NCI-H1105 (cell line): ENCODE data around the gene MSI1.
A peak's percentile ranks its signal among the peaks of the same experiment; 100 is the strongest.

Experiments
- DNase-seq: peaks from one replicate; lab custom pipeline; 2025; lab: John Stamatoyannopoulos, UW

The MSI1 gene

DNA sequence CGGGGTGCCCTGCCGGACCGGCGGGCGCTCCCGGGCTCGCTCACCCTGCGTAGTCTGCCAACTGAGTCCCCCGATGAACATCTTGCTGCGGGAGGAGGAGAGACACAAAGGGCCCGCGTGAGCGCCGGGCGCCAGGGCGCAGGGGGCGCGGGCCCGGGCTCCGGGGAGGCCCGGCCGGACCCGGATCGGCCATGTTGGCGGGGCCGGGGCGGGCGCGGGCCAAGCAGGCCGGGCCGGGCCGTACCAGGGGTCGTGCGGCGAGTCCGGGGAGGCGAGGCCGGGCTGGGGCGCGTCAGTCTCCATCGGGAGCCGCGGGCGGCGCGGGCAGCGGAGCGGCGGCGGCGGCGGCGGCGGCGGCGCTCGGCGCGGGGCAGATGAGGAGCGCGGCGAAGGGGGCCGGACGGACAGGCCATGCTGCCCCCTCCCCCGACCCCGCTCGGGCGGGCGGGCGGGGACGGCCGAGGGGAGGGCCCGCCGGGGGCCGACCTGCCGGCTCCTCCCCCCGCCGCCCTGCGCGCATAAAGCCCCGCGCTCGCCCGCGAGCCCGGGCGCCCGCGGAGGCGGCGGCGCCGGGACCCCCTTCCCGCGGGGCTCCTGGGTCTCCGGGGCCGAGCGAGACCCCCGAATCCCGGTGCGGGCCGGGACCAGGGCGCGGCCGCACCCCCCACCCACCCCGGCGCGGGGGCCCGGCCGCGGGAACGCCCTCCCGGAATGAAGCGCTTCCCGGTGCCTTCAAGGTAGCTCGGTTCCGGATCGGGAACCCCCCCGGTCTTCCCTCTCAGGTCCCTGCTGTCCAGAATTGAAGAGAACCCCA, at the start of gene MSI1:
Gene MSI1, minus strand, starts transcription at position 376 of the 814 bp plus-strand sequence. Its CDS starts 73 bp downstream, at position 303.
- DNase-seq: peak; percentile 3

DNA sequence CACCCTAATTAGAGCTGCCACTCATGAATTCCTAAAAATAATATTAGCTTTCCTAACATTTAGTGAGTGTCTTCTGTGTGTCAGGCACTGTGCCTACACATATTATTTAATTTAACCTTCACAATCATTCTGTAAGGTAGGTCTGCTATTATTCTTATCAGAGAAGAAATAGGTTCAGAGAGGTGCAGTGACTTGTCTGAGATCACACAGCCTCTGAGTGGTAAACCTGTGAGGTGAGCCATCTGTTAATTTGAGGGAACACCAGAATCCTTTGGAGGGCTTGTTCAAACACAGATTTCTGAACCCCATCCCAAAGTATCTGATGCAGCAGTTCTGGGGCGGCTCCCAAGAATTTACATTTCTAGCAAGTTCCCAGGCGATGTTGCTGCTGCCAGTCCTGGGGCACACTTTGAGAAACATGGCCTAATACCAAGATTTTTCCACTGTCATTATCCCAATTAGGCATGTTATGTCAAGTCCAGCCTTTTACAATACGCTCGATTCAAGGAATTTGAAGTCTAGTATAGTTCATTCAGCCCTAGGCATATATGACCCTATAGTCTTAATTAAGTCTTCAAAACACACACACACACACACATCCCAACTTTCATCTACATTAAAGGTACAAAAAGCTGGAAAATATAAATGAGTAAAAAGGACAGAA, 49.1 kb upstream of the MSI1 start:
- no peak for DNase-seq

DNA sequence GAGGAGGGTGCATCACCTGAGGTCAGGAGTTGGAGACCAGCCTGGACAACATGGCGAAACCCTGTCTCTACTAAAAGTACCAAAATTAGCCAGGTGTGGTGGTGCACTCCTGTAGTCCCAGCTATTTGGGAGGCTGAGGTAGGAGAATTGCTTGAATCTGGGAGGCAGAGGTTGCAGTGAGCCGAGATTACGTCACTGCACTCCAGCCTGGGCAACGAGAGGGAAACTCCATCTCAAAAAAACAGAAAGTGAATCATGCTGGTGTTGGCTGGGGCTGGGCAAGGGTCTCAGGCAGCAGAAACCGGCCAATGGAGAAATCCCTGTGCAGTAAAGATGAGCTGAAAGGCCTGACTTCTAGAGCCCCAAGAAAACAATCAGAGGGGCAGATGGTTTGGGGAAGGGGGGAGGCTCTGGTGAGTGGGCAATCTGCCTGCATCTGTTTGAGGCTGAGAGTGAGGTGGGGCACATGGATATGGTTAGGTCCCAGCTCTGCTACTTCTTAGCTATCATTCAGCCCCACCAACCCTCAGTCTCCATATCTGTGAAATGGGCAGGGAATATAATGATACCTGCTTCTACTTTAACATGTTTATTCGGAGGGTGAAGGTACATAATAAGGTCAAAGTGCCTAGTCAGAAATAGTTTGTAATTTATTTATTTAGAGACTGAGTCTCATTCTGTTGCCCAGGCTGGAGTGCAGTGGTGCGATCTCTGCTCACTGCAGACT, 47.7 kb upstream of the MSI1 start:
- DNase-seq: no peak

DNA sequence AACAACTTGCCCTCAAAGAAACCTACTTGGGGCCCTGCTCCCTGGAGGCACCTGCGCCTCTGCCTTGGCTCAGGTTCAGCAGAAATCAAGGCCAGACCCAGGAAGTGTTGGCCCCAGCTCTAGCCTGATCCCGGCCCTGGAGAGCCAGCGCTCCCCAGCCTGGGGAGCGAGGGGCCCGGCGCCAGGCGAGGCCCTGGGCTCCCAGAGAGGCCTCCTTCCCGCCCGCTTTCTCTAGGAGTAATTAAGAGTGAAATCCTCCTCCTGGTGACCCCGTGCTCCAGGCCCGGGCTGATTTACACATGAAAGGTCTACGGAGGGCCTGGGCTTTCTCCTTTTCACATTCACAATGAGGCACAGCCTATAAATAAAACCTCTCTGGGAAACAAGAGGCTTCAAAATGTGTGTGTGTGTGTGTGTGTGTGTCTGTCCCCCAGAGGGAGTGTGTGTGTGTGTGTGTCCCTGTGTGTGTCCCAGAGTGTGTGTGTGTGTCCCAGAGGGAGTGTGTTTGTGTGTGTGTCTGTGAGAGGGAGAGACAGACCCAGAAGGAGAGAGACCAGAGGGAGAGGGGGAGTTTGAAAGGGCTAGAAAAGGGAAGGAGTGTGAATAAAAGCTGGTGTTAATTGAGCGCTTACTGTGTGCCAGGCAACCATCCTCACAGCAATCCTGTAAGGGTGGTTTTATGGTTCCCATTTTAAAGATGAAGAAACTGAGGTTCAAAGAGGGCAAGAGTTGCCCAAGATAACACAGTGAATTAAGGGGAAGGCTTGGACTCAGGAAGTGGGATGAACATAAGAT, 45.1 kb upstream of the MSI1 start:
- no peak for DNase-seq

DNA sequence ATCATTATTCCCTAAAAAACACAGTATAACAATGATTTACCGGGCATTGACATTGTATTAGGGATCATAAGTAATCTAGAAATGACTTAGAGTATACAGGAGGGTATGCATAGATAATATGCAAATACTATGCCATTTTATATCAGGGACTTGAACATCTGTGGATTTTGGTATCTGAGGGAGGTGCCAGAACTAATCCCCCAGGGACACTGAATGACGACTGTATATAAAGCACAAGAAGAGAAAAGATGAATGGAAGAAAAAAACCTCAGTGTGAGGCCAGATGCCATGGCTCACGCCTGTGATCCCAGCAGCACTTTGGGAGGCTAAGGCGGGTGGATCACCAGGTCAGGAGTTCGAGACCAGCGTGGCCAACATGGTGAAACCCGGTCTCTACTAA, 43.5 kb upstream of the MSI1 start:
- no peak for DNase-seq

DNA sequence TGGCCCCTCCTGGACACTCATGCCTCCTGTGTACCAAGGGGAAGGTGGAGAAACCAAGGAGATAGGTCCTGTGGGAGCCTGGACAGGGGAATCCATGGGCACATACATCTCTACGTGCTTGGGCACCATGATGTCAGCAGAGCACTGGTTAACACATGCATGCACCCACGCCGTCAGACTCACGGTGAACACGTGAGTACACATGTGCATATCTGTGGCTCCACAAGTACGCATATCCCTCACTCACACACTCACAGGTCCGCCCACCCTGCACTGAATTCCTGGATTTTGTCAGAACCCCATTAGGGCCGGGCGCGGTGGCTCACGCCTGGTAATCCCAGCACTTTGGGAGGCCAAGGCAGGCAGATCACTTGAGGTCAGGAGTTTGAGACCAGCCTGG, 39.8 kb upstream of the MSI1 start:
- no peak for DNase-seq

DNA sequence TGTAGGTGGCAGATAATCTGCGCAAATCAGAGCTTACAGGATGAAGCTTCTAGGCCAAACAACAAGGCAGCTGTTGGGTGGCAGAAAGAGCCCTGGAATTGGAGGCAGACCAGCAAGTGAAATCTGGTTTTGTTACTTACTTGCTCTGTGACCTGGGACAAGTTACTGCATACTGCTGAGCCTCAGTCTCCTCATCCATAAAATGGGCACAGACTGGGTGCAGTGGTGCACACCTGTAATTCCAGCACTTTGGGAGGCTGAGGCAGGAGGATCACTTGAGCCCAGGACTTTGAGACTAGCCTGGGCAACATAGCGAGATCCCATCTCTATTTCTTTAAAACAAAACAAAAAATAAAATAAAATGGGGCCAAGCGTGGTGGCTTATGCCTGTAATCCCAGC, 37.6 kb upstream of the MSI1 start:
- no peak for DNase-seq

DNA sequence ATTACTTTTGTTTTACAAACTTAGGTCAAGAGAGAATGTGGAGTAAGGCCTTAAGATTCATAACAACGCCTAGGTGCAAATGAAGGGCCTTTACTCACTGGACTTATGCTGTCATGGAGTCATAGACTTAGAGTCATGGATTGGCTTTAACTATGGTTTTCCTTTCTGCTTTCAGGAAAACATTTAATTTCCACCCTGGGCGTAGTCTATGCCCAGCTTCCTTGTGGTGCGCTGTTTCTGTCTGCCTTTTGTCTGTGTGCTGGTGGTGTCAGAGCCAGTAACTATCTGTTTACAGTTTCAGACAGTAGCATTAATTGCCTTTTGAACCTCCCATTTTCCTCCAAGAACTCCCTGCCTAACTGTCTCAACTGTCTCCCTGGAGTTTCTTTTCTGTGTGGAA, 37.1 kb upstream of the MSI1 start:
- DNase-seq: no peak

DNA sequence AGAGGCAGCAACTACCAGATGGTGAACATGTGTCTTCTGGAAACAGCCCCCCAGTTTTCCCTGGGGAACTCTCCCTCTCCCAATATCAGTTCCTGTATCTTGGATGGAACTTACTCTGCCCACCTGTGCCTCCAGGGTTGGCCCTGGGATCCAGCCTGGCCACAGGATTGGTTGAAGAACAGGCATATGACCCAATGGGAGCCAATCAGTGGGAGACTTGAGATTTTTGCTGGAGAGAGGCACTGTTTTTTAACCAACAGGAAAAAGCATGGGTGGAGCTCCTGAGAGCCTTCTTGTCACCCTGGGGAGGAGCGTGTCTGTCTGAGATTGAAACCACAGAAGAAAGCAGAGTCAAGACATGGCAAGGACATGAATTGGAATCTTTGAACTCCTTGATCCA, 35.3 kb upstream of the MSI1 start:
- DNase-seq: no peak

DNA sequence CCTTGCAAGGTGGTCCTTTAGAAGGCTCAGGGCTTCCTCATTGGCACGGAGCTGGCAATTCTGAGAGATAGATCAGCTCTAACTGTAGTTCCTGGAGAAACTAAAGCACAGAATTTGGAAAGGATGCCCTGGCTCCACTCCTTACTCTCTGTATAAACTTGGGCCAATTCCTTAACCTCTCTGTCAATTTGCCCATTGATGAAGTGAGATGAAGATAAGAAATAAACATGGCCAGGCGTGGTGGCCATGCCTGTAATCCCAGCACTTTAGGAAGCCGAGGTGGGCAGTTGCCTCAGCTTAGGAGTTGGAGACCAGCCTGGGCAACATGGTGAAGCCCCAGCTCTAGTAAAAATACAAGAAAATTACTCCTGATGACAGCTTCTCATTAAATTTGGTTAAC, 34.9 kb upstream of the MSI1 start:
- no peak for DNase-seq

DNA sequence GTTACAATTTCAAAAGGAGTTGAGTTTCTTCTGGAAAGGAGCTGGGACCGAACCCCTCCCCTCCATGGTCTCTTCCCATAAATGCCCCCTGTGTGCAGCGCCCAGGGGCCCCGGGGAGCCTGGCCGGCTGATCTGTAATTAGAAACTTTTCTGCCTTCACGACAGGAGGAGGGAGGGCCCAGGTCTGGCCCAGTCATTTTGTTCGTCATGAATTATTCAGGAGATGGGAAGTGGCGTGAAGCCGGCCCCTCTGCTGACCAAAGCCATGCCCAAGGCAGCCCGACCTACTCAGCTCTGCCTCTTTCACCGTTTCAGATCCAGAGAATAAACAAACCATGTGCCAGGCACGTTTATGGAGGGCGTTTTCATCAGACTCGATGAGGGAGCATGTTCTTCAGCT, 33.3 kb upstream of the MSI1 start:
- DNase-seq: no peak

DNA sequence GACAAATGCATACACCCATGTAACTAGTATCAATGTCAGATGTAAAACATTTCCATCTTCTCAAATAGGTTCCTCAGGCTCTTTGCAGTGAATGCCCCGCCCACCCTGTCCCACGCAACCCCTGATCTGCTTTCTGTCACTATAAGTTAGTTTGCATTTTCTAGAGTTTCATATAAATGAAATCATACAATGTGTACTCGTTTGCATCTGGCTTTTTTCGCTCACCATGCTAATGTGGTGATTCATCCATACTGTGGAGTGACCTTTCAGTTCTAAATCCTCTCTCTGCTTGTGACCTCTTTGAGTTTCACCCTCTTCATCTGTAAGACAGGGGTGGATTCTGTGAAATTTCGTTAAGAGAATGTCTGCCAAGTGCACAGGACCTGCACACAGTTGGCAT, 30.6 kb upstream of the MSI1 start:
- no peak for DNase-seq

DNA sequence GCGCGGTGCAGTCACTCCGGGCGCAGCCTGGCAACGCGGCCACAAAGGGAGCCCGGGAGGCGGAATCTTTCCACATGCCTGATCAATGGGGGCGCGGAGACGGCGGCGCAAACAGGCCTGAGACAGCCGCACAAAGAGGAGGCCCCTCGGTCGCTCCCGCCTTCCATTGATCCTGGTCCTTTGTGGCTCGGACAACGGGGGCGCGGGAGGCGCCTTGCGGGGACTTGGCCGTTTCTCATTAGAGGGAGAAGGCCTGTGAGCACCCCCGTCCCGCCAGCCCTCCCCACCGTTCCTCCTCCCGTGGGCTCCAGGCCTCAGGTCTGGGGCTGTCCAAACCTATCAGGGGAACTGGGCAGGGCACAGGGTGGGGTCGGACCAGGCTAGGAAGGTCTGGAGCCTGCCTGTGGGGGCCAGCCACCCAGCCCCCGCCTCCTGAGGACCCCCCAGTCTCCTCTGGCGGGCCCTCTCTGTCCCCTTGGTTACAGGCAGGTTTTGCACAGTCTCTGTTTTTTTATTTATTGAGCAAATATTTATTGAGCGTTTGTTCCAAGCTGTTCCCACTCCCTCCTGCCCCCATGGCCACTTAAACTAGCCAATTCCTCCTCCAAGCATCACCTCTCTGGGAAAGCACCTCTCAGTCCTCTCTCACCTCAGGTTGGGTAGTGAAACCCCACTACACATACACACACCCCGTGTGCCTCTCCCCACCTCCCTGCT, 29.0 kb upstream of the MSI1 start:
- no peak for DNase-seq

DNA sequence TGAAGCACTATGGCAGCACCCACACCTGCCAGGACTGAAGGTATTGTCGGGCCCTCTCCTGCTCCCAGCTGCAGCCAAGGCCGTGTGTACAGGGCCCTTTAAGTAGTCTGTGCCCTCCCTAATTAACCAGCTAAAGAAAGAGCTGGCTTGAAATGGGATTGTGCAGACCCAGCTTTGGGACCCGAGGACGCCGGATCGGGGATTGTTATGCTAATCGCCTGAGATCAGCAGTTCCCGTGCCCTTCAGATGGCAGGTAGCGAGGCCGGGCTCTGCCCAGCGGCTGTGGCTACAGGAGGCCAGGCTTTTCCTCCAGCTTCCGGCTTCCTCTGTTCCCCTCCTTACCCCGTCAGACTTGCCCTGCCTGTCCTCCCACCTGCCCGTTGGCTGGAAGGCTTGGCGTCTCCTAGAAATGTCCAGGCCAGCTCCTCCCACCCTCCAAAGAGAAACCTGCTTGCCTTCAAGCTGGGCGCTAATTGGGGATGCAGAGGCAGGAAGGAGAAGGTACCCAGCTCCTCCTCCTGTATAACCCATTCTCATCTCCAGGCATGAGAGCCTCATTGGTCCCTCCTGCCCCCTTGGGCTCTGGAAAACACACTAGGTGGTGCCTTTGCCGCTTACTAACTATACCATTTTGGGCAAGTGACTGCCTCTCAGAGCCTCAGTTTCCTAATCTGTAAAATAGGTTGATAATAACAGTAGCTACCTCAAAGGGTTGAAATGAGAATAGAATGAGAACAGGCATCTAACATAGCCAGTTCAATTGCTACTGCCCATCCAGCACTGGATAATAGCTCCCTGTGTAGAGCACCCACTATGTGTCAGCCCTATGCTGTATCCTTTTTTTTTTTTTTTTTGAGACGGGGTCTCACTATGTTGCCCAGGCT, 25.8 kb upstream of the MSI1 start:
- peak; percentile 24 for DNase-seq

DNA sequence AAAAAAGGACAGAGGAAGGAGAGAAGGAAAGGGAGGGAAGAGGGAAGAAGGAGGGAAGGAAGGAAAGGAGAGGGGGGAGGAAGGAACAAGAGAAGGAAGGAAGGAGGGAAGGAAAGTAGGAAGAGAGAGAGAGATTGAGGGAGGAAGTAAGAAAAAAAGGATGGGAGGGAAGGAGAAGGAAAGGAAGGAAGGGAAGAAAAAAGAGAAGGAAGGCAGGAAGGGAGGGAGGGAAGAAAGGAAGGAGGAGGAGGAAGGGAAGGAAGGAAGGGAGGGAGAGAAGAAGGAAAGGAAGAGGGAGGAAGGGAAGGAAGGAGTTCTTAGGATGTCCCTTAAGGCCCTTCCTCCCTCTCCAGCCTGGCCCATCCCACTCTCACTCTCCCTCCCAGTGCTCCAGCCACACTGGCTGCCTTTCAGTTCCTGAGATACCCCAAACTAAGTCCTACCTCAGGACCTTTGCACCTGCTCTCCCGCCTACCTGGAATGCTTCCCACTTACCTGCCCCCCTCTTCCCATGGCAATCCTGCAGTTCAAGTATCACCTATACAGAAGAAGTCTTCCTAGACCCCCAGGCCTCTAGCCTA, 21.7 kb upstream of the MSI1 start:
- DNase-seq: no peak

DNA sequence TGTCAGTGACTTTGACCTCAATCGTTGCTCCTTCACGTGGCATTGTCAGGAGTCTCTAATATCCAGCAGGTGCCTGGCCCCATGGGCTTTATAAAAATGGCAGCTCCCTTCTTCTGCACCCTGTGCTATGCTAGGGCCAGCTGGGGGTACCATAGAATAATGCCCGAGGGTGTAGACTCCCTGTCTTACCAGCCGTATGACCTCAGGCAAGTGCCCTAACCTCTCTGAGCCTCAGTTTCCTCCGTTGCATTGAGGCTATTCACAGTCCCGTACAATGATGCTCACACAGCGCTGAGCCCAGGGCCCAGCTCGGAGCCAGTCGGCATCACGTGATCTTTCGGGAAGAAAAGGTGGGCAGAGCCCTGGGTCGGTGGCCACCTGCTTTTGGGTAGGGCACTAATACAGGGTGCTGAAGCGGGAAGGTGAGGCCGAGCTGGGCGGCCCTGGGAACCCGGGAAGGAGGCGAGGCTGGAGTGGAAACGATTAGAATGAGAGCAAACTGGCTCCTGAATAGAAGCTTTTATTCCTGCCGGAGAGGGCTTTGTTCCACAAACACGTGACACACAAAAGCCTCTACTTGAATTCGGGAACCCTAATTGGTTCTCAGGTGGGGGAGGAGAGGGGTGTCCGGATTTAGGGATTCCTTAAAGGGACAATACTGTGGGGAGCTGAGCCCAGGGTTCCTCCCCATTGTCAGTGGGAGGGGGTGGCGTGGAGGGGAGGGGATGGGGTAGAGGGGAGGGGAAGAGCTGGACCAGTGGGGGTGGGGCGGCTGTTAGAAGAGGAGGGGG, 19.9 kb upstream of the MSI1 start:
- DNase-seq: peak; percentile 82

DNA sequence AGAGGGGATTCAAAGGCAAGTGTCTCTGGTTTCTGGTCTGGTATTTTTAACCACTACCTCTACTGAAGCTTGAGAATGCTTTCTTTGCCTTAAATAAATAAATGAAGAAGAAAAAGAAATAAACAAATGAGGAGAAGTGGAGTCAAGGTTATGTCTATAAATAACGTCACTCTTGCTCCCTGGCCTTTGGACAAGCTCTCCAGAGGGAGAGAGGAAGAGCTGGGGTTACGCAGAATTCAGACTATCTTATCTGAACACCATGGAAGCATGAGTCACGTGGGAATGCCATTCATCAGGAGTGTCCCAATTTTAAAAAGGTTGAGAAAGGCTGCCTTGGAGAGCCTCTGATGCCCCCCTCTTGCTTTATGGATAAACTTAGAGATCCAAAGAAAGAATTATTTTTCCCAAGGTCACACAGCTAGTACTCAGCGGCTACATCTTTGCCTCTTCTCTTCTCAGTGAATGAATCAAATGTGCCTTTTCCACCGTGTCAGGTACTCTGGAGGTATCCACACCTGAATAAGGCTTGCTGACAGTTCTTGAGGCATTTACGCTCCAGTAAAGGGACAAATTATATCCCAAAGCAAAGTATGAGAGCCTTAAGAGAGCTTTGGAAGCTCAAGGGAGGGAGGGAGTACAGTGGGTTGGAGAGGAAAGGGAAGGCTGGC, 12.9 kb upstream of the MSI1 start:
- no peak for DNase-seq

DNA sequence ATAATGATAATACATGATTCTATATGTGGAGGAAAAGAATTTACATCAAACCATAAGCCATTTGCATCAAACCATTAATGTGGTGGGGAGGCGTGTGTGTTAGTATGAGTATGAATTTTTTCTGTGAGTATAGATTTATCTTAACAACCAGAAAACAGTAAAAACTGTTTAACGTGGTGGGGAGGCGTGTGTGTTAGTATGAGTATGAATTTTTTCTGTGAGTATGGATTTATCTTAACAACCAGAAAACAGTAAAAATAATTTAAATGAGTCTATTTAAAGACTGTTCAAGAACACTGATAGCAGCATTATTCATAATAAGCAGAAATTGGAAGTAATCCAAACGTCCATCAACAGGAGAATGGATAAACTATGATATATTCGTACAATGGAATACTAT, 9.1 kb upstream of the MSI1 start:
- DNase-seq: no peak

DNA sequence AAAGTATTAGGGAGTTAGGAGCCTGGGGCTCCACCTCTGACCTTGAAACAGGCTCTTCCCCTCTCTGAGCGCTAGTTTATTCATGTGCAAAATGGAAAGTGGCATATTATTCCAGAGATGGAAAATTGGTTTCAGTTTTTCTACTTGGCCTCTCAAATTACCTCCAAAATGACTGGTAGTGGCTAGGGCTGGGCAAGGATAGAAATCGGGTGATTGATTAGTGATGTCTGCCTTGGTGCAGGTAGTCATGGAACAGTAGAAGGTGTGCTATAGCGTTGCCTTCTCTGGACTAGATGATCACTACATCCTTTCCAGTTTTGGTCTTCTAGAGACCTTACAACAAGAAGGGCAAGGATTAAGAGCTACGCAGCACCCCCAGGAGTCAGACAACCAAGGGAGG, 8.6 kb upstream of the MSI1 start:
- no peak for DNase-seq
